GM12891 (cell line): Measurements from ENCODE around the gene PALD1.

Source experiments
- DNase-seq: peaks from one replicate; pipeline ENCODE4 v3.0.0; 2011; ENCODE audit warnings: low spot score; ENCODE audit not compliant: insufficient read length
- FAIRE-seq: peaks from 2 replicates; lab custom pipeline; 2011; peaks lifted over from hg19 to GRCh38; lab: Jason Lieb, UNC
- PAX5 ChIP-seq: IDR thresholded peaks from 2 replicates; pipeline ENCODE4 v1.6.1; 2011; ENCODE audit warnings: low read length, moderate library complexity, mild to moderate bottlenecking; ENCODE audit not compliant: insufficient read depth, severe bottlenecking
- POLR2A ChIP-seq: IDR thresholded peaks from 2 replicates; pipeline ENCODE4 v1.6.1; 2011; ENCODE audit warnings: low read depth, low read length, control low read depth
- POLR2AphosphoS5 ChIP-seq: IDR thresholded peaks from 2 replicates; pipeline ENCODE4 v1.6.1; 2011; ENCODE audit warnings: low read depth, low read length, control low read depth
- POU2F2 ChIP-seq: IDR thresholded peaks from 2 replicates; pipeline ENCODE4 v1.6.1; 2011; ENCODE audit warnings: low read depth, mild to moderate bottlenecking, control low read depth, low read length, moderate library complexity
- SPI1 ChIP-seq: IDR thresholded peaks from 2 replicates; pipeline ENCODE4 v1.6.1; 2011; ENCODE audit warnings: low read depth, low read length, control low read depth
- TAF1 ChIP-seq: IDR thresholded peaks from 2 replicates; pipeline ENCODE4 v1.6.1; 2011; ENCODE audit warnings: low read depth, low read length, control low read depth

The PALD1 gene

GRCh38 chr10:70561070-70561469 lies 82.5 kb downstream of the PALD1 start:
- no peak for FAIRE-seq
- DNase-seq = no peak
- TF ChIP-seq POLR2AphosphoS5 = no peak

GRCh38 chr10:70561558-70561957 lies 83.0 kb downstream of the PALD1 start:
- DNase-seq (no peak), FAIRE-seq (no peak)
- TF ChIP-seq TAF1 (no peak), POLR2A (no peak), POU2F2 (no peak), POLR2AphosphoS5 (no peak), PAX5 (no peak), SPI1 (no peak)

DNA sequence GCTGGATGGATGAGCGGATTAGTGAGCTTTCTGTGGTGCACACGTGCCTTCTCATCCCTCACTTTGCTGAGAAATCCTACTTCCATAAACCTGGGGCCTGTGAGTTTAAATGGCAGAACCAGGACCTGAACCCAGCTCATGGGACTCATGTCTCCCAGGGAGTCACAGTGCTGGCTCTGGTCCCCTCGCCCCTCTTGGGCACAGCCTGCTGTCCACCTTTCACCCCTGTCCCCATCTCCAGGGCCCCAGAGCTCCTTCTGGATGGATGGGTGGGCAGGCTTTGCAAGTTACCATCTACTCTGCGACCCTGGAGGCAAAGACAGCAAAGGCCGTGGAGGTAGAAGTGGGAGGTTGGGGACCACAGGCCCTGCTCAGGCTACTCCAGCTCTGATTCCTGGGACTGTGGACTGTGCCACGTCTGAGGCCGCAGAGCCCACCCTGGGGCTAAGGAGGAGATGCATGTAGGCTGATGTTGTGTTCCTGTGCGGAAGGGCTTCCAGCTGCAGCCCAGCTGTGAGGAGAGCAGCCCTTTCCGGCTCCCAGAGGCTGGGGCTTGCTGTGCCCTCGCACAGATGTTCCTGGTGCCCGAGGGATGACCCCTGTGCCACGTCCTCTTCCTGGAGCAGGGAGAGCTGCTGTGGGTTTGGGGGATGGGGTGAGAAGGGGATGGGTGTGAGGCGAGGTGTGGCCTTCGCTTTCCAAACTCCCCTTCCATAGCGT lies 83.6 kb downstream of the PALD1 start:
- TF ChIP-seq PAX5 (no peak), SPI1 (no peak), TAF1 (no peak), POLR2A (no peak), POLR2AphosphoS5 (no peak), POU2F2 (no peak)
- no peak for DNase-seq
- FAIRE-seq = no peak

- DNase-seq (no peak), FAIRE-seq (no peak)
- TF ChIP-seq TAF1 = no peak
Observed at GRCh38 chr10:70563230-70563629, 84.7 kb downstream of the PALD1 start.

GRCh38 chr10:70564113-70564725 lies 85.7 kb downstream of the PALD1 start:
- TF ChIP-seq TAF1 (no peak), POLR2AphosphoS5 (no peak), POU2F2 (no peak), PAX5 (no peak), SPI1 (no peak), POLR2A (no peak)
- DNase-seq (no peak), FAIRE-seq (no peak)

DNA sequence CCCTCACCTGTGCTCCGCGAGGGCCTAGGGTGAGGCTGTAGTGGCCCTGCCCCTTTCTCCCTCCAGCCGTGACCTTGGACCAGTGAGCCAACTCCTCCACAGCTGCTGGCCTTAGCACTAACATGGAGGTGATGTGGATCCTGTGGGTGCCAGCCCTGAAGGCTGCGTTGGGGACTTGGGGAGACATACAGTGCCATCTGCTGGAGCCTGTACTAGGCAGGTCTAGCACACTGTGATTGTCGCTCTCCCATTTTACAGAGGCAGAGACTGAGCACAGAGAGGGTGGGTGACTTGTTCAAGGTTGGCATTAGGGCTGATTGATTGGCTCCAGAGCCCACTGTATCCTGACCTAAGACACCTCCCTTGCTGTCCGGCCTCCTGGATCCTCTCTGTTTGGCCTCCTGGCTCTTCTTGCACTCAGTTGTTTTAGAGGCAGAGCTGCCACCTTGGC lies 86.4 kb downstream of the PALD1 start:
- DNase-seq (no peak), FAIRE-seq (no peak)
- no peak for TF ChIP-seq POLR2A
- TF ChIP-seq SPI1 = no peak
- TF ChIP-seq POU2F2 = no peak
- no peak for TF ChIP-seq POLR2AphosphoS5
- no peak for TF ChIP-seq TAF1
- TF ChIP-seq PAX5 = no peak

DNA sequence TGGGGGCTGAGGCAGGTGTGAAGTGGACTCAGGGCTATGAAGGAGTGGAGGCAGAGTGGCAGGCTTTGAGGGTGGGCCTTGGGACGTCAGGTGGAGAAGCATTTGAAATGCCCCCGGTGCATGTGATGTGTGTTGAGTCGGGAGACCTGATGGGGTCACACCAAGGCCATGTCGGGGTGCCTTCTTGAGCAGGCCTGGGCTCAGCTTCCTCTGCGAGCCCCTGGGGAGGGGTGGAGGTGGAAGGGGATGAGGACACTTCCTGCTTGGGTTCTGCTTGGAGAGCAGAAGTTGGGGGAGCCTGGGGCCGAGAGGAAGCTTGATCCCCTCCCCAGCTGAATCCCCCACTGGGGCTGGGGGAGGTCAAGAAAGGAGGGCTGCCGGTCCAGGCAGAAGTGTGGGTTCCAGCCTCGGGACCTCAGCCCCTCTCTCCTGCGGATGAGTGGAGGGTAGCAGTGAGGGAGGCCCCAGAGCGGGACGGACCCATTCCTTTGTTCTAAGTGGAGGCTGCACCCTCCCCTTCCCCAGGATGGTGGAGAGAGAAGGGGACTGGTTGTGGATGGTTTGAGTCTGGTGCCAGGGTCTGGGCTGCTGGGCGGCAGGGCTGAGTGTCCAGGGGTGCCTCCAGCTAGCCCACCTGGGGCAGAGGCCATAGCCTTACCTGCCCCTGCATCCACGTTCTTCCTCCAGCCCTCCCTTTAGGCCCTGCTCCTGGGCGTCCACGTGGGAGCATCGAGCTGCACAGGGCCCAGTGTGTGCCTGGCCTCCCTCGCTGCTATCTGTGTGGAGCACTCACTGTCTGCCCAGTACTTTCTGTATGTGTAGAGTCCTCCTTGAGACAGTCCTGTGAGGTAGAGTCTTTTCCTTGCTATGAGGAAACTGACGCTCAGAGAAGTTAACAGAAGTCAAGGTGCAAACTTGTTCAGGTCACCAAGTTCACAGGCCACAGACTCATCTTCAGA lies 87.3 kb downstream of the PALD1 start:
- FAIRE-seq = no peak
- TF ChIP-seq POLR2A (no peak), TAF1 (no peak), SPI1 (no peak), POLR2AphosphoS5 (no peak), POU2F2 (no peak), PAX5 (no peak)
- DNase-seq = no peak

DNA sequence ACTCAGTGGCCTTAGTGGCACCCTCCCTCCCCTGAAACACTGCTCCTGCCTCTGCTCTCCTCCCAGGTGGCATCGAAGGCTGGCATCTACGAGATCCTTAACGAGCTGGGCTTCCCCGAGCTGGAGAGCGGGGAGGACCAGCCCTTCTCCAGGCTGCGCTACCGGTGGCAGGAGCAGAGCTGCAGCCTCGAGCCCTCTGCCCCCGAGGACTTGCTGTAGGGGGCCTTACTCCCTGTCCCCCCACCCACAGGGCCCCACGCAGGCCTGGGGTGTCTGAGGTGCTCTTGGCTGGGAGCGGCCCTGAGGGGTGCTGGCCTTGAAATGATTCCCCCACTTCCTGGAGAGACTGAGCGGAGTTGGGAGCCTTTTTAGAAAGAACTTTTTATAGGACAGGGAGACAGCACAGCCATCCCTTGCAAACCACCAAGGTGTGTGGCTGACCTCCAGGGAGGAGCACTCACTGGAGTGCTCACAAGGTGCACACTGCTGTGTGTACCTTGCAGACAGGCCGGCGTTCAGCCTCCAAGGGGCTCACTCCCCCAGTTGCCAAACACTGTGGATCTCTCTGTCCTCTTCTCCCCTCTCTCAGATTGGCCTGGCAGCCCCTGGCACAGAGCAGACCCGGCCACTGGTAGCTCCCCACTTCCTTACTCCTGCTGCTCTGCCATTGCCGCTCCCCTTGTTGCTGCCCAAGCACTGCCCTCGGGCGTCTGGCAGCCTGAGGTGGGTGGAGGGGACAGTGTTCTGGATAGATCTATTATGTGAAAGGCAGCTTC lies 88.1 kb downstream of the PALD1 start:
- DNase-seq = no peak
- TF ChIP-seq POU2F2 = no peak
- no peak for TF ChIP-seq POLR2AphosphoS5
- TF ChIP-seq PAX5 = no peak
- no peak for TF ChIP-seq POLR2A
- no peak for TF ChIP-seq TAF1
- no peak for TF ChIP-seq SPI1
- FAIRE-seq = no peak

DNA sequence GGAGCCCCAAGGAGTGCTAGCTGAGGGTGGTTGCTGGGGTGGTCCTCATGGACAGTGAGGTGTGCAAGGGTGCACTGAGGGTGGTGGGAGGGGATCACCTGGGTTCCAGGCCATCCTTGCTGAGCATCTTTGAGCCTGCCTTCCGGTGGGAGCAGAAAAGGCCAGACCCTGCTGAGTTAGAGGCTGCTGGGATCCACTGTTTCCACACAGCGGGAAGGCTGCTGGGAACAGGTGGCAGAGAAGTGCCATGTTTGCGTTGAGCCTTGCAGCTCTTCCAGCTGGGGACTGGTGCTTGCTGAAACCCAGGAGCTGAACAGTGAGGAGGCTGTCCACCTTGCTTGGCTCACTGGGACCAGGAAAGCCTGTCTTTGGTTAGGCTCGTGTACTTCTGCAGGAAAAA lies 89.0 kb downstream of the PALD1 start:
- TF ChIP-seq TAF1 (no peak), POLR2AphosphoS5 (no peak), SPI1 (no peak), POLR2A (no peak), PAX5 (no peak), POU2F2 (no peak)
- FAIRE-seq (no peak), DNase-seq (no peak)
